HG03521 (cell line): ENCODE results near the gene UBXN1.
"Not testable (repeated sequence)": the region's sequence is repeated elsewhere in the genome, so short reads cannot be mapped to it uniquely, and the experiment has no call there.

ENCODE experiments used
- ATAC-seq: cut with Tn5 transposase; IDR thresholded peaks from one replicate; pipeline ENCODE4 v1.9.1; 2021; ENCODE audit warnings: mild to moderate bottlenecking, moderate library complexity; ENCODE audit not compliant: unreplicated experiment

The UBXN1 gene

DNA sequence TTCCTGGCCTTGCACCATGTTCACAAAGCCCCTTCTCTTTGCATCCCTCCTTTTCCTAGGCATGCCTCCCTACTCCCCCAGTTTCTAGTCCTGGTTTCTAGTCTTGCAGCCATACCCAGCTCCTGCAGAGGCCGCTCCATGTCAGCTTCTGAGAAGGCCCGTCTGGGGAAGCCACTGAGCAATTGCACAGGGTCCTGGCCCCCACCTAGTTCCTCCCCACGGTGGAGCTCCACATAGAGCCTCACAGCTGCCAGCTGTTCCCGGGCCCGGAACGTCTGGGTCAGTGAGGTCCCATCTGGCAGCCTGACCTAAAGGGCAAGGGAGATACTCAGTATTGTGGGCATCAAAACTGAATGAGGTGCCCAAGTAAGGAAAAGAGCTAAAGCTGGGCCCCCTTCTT, 2.2 kb downstream of the UBXN1 start:
- ATAC-seq: no peak

DNA sequence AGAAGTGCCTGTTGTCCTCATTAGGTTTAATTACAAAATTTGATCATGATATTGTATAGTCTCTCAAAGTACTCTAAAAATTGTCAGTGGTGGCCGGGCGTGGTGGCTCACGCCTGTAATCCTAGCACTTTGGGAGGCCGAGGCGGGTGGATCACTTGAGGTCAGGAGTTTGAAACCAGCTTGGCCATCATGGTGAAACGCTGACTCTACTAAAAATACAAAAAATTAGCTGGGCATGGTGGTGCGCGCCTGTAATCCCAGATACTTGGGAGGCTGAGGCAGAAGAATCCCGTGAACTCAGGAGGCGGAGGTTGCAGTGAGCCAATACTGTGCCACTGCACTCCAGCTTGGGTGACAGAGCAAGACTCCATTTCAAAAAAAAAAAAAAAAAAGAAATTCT, 3.5 kb downstream of the UBXN1 start:
- not testable (repeated sequence) for ATAC-seq

DNA sequence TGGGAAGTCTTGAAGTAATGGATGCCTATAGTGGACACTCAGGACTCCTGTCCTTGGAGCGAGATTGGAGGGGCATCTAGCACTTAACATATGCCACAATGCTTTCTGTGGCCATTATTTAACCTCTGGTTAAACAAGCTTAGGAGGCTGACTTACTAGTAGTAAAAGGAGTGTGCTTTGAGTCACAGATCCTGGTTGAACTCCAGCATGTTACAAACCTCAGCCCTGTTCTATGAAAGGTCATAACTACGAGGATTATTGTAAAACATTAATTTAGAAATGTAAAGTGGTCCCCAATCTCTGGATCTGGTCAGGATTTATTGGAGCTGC, 5.7 kb downstream of the UBXN1 start:
- ATAC-seq: no peak

DNA sequence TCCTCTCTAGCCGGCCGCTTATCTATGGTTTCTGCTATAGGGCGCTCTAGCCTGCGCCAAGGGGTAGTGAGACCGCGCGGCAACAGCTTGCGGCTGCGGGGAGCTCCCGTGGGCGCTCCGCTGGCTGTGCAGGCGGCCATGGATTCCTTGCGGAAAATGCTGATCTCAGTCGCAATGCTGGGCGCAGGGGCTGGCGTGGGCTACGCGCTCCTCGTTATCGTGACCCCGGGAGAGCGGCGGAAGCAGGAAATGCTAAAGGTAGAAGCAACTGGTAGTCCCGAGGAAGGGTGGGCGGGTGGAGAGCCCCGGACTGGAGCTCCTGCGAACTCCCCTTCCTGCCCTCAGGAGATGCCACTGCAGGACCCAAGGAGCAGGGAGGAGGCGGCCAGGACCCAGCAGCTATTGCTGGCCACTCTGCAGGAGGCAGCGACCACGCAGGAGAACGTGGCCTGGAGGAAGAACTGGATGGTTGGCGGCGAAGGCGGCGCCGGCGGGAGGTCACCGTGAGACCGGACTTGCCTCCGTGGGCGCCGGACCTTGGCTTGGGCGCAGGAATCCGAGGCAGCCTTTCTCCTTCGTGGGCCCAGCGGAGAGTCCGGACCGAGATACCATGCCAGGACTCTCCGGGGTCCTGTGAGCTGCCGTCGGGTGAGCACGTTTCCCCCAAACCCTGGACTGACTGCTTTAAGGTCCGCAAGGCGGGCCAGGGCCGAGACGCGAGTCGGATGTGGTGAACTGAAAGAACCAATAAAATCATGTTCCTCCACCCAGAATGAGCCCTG, 7.1 kb downstream of the UBXN1 start, which contains the start of the genes LBHD1 and UQCC3:
LBHD1 (minus strand) TSS at position 660 of the 782 bp plus-strand sequence. CDS start 2,236 bp downstream, outside the sequence.
UQCC3 (plus strand) TSS at position 66 of the 782 bp plus-strand sequence; CDS start at position 139, 73 bp downstream.
- peak; percentile 38 for ATAC-seq

DNA sequence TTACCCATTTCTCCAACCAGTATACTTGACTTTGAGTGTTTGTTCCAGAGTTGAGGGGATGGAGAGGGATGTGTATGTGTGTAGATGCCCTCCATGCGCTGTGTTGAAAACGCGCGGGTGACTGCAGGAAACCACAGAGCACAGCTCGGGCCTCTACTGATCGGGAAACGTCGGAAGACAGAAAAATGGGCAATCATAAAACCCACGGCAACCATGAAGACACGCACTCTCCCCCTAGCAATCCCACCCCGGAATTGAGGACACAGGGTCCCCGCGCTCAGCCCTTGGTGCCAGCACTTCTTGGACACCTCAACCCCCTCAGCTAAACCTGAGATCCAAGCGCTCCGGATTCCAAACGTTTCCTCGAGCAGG, 7.7 kb downstream of the UBXN1 start:
- ATAC-seq: peak; percentile 23

DNA sequence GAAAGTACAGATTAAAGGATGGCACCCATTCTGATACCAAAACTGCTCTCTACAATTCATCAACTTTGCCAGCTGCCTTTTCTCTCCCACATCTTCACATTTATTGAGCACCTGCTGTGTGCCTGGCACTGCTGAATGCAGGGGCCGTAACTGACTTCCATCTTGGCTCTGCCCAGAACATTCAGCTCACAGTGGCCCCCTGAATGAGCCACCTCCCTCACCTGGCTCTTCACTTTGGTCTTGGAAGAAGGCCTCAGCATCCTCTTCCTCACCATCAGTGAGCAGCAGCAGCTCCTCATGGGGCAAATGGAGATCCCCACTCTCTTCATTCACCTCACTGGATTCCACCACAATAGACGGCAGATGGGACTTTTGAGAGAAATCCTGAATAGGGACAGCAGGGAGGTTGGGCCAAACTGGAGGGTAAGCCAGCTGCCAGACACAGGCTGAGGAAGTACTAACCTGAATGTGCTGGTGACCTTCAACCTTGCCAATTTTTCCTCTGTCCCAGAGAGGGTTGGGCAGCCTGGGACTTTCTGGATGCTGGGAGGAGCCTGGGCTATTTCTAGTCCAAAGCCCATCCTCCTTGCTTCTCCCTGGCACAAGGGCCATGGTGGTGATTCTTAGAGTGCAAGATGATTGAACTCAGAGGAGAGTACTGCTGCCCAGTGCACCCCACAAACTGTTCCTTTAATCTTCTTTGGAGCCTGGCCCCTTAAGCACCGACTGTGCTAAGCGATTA, 9.3 kb downstream of the UBXN1 start:
- ATAC-seq: no peak

DNA sequence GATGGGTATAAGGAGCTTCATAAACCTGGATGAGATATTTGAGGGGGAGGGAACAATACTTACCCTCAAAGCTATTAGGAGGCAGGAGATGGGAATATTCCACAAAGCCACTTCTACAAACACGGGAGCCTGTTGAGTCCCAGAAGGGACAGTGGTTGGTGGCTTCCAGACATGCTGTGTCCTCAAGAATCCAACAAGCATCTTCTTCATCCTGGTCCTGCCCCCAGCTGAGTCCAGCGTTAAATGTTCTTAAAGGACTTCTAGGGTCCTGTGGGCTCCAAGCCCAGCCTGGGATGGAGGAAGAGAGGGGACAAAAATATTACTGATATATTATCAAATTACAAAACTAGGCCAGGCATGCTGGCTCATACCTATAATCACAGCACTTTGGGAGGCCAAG, 11.4 kb downstream of the UBXN1 start:
- no peak for ATAC-seq

DNA sequence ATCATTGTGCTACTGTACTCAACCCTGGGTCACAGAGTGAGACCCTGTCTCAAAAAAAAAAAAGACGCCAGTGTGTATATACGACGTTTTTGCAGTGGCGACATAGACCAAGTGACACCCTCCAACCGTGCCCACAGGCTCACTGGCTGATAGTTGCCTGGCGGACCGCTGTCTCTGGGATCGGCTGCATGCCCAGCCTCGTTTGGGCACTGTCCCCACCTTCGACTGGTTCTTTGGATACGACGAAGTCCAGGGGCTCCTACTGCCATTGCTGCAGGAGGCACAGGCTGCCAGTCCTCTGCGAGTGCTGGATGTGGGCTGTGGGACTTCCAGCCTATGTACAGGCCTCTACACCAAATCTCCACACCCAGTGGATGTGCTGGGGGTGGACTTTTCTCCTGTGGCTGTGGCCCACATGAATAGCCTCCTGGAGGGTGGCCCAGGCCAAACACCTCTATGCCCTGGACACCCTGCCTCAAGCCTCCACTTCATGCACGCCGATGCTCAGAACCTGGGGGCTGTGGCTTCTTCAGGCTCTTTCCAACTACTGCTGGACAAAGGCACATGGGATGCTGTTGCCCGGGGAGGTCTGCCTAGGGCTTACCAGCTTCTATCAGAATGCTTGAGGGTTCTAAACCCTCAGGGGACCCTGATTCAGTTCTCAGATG, 12.5 kb downstream of the UBXN1 start:
- ATAC-seq: no peak

DNA sequence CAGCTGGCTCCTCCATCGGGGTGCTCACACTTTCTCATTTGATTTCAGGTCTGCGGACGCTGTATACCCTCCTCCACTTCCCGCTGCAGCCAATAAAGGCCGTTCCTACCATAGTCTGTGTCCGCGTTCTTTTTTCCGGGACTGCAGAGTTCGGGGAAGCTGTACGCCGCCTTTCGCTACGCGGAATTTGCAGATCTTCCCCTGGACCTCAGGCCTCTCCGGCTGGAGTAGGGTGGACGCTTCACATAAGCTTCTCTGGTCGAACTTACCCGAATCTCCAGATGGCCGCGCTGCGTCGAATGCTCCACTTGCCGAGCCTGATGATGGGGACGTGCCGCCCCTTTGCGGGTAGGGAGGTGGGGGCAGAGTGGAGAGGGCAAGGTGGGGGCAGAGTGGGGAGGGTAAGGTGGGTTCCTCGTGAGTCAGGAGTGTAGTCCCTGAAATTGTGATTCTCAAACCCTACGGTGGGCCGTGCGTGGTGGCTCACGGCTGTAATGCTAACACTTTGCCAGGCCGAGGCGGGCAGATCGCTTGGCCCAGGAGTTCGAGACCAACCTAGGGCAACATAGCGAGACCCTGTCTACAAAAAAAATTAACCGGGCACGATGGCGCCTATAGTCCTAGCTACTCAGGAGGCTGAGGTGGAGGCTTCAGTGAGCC, 13.1 kb downstream of the UBXN1 start:
- peak; percentile 7 for ATAC-seq

DNA sequence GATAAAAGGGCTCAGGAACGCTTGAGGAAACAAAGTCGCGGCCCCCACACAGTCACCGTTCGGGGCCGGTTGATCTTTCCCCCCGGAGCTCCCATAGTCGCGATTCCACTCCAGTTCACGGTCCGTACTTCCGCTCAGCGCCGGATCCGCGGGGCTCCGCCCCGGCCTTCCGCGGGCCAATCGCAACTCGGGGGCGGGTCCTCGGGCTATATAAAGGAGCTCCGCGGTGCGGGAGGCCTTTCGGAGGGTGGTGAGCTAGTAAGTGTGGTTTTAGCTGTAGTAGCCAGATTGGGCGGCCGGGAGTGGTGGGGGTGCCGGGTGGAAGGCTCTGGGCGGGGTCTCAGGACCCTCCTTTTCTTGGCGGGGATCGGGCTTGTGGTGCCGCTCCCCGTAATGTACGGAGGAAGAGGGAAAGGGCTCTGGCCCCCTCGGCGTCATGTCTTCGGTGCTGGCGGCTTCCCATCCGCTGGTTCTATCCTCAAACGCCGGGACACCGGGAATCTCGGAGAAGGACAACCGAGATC, 13.7 kb downstream of the UBXN1 start, which contains the start of the genes C11orf98 and CSKMT:
C11orf98 (minus strand) TSS at position 136 of the 524 bp plus-strand sequence; CDS start at position 95, 41 bp downstream.
CSKMT (plus strand) TSS at position 238 of the 524 bp plus-strand sequence. CDS start 568 bp downstream, outside the sequence.
- peak; percentile 73 for ATAC-seq

DNA sequence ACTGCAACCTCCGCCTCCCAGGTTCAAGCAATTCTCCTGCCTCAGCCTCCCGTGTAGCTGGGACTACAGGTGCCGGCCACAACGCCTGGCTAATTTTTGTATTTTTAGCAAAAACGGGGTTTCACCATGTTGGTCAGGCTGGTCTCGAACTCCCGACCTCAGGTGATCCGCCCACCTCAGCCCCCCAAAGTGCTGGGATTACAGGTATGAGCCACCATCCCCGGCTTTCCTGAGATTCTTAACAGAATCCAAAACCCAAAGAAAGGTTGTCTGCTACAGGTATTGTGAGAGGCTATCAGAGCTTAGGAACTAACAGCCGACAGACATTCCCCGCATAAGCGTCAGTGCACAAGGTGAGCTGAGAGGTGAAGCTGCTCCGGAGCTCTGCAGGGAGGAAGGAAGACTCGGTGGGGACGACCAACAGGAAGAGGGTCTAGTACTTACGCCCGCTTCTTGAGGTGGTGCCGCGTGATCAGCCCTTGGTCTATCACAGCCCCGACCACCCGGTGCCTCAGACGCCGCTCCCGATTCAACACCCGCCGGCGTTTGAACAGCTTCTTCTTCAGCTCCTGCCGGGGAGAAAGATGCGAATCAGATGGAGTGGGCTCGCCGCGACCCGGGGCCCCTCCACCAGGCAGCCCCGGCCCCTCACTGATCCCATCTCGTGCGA, 14.3 kb downstream of the UBXN1 start:
- peak; percentile 28 for ATAC-seq

DNA sequence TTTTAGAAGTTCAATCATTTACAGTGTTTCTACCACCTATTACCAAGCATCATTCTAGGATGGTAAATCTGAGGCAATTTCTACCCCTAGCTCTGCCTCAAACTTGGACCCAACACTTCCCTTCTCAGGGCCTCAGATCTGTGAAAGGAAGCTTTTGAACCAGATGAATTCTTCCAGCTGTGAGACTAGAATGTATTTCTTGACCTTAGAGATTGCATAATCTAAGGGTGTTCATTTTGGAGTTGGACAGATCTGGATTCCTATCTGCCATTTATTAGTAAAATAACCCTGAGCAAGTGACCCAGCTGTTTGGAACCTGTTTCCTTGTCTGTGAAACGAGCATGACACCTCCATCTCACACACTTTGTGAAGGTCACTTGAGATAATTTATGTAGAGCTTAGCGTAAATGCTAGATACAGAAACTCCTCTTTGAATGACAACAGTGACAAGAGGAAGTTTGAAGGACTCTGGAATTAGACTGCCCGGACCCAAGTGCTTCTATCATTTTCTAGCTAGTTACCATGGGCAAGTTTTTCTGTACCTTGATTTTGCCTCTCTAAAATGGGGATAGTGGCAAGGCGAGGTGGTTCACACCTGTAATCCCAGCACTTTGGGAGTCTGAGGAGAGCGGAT, 22.0 kb downstream of the UBXN1 start:
- no peak for ATAC-seq

DNA sequence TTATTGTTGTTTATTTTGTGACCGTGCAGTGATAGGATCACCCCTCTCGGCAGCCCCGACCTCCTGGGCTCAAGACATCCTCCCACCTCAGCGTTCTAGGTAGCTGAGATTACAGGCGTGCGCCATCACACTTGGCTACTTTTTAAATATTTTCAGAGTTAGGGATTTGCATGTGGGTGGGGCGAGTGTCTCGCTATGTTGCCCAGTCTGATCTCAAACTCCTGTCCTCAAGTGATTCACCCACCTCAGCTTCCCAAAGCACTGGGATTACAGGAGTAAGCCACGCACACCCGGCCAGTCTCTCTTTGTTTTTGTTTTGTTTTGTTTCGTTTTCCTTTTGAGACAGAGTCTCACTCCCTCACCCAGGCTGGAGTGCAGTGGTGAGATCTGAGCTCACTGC, 24.6 kb downstream of the UBXN1 start:
- ATAC-seq: no peak

DNA sequence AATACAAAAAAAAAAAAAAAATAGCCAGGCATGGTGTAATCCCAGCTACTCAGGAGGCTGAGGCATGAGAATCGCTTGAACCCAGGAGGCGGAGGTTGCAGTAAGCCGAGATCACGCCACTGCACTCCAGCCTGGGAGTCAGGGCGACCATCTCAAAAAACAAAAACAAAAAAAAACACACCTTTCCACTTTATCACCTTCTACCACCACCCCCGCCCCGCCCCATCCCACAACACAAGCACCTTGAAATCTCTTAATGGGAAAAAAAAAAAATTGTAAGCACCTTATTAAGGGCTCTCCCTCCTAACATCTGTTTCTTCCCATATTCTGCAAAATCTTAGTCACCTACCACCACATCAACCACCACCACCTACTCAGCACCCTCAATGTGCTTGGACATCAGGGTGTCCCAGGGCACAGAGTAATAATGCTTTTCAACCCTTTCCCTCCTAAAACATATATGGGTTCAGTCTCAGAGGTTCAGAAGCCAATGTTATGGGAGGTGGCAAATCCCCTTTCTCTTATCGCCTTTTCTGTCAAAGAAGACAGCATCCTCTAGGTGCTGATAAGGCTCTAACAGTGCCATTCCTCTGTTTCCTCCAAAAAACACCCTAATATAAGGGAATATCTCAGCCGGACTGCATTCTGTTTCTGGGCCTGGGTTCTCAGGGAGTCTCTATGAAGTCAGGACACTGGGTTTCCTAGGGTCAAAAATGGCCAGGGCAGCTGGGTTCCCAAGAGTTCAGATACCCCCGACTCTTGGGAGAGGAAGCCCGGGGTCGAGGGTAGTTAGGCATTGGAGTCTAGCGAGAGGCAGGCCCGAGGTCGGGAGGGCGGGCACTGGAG, 26.5 kb downstream of the UBXN1 start:
- no peak for ATAC-seq

DNA sequence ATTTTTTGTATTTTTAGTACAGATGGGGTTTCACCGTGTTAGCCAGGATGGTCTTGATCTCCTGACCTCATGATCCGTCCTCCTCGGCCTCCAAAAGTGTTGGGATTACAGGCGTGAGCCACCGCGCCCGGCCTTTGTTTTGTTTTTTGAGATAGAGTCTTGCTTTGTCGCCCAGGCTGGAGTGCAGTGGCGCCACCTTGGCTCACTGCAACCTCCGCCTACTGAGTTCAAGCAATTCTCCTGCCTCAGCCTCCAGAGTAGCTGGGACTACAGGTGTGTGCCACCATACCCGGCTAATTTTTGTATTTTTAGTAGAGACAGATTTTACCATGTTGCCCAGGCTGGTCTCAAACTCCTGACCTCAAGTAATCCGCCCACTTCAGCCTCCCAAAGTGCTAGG, 28.6 kb downstream of the UBXN1 start:
- not testable (repeated sequence) for ATAC-seq

DNA sequence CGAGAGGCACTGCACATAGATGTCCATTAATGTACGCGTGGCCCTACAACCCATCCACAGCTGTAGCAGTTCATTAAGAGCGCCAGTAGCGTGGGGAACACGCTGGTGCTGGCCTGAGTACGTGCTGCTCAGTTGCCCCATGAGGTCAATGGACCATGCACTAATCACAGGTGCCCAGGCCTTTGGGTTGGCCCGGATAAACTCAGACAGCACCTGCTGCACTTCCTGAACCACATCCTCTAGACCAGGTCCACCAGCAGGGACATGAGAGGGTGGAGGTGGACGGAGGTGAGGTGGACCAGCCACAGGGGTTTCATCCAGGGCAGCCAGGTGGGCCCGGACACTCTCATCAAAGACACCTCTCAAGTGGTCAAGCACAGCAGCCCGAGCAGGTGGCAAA, 29.4 kb downstream of the UBXN1 start:
- ATAC-seq: no peak

DNA sequence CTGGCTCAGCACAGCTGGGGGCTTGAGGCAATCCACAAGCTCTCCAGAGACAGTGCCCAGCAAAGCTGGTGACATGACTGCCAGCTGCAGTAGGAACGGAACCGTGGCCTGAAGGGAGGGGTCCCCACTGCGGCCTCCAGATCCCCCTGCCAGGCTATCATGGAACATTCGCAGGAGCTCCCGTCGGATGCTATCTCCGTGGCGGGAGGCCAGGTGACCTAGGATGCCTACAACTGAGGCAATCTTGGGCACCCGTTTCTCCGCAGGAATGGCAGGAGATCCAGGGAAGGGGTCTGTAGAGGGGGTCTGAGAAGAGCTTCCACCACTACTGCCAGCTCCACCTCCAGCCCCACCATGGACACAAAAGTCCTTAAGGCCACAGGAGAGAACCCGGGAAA, 29.9 kb downstream of the UBXN1 start:
- ATAC-seq: no peak

DNA sequence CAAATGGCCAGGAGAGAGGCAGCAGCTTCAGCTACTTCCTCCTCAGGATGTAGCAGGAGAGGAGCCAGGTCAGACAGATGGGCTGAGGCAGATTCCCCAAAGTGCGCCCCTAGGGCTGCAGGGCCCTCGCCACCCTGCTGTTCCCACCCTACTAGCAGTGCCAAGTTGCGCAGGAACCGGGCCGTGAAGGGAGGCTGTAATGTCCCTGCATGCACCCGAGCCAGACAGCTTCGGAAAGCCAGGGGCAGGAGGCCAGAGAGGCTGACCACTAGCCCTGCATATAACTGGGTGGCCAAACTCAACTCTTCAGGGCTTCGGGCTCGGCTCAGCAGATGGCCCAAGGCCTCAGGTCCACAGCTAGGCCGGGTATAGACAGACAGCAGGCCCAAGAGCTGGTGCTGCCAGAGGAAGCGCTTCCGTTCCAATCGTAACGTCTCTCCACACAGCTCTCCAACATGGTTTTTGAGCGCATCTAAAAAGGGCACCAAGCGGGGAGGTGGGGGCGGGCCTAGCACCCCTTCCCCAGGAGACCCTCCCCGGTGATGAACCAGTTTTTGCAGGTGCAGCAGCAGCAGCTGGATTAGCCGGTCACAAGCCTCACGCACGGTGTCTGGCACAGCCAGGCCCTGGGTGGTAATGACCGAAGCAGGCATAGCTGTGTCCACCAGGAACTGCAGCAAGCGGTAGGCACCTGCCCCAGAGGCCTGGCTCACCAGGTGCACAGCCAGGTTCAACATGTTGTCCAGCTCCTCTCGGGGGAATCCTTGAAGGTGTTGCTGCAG, 30.5 kb downstream of the UBXN1 start:
- ATAC-seq: no peak
